CD4-positive, alpha-beta T cell treated with Interleukin-6 at 100 ng/mL for 8 hours (primary cell): ENCODE results near the gene C6orf136.

ENCODE experiments used
- DNase-seq: peaks from one replicate; pipeline ENCODE4 v3.0.0-alpha.2; 2020; ENCODE audit warnings: mixed read lengths, low spot score

Gene C6orf136

GRCh38 chr6:30615958-30616810 lies 30.7 kb upstream of the C6orf136 start:
- peak; percentile 58 for DNase-seq

GRCh38 chr6:30616811-30617564 lies 29.9 kb upstream of the C6orf136 start, which contains the start of gene PPP1R10:
PPP1R10 (minus strand) TSS chr6:30617243; CDS start chr6:30609944, 7,299 bp downstream.
- DNase-seq = peak; percentile 100

- DNase-seq = peak; percentile 99
Observed at GRCh38 chr6:30617565-30618269, 29.2 kb upstream of the C6orf136 start, which contains the start of gene MRPS18B. MRPS18B (plus strand) TSS chr6:30617840; CDS start chr6:30617866, 26 bp downstream.

GRCh38 chr6:30618270-30618797 lies 28.6 kb upstream of the C6orf136 start:
- no peak for DNase-seq

GRCh38 chr6:30619561-30619960 lies 27.4 kb upstream of the C6orf136 start:
- no peak for DNase-seq

- no peak for DNase-seq
Observed at GRCh38 chr6:30625511-30625910, 21.4 kb upstream of the C6orf136 start.

GRCh38 chr6:30626484-30627366 lies 20.2 kb upstream of the C6orf136 start, which contains the start of gene ATAT1:
ATAT1 (plus strand) TSS chr6:30626874.
- peak; percentile 85 for DNase-seq

GRCh38 chr6:30635834-30636233 lies 11.1 kb upstream of the C6orf136 start:
- DNase-seq = no peak

- DNase-seq = no peak
Observed at GRCh38 chr6:30640481-30640880, 6.5 kb upstream of the C6orf136 start.

GRCh38 chr6:30641048-30641447 lies 5.9 kb upstream of the C6orf136 start:
- DNase-seq = no peak

- no peak for DNase-seq
Observed at GRCh38 chr6:30643656-30644055, 3.3 kb upstream of the C6orf136 start.

- no peak for DNase-seq
Observed at GRCh38 chr6:30644769-30645168, 2.2 kb upstream of the C6orf136 start.

- DNase-seq = no peak
Observed at GRCh38 chr6:30645989-30646388, 944 bp upstream of the C6orf136 start.

GRCh38 chr6:30647242-30648116 lies 546 bp downstream of the C6orf136 start:
- peak; percentile 61 for DNase-seq

GRCh38 chr6:30651143-30651542 lies 4.2 kb downstream of the C6orf136 start:
- DNase-seq = no peak

- no peak for DNase-seq
Observed at GRCh38 chr6:30654798-30655742, 8.1 kb downstream of the C6orf136 start.

GRCh38 chr6:30655743-30656094 lies 8.8 kb downstream of the C6orf136 start:
- DNase-seq = no peak

- no peak for DNase-seq
Observed at GRCh38 chr6:30656513-30656912, 9.6 kb downstream of the C6orf136 start.

- no peak for DNase-seq
Observed at GRCh38 chr6:30657454-30657853, 10.5 kb downstream of the C6orf136 start.
